PC-9 (cell line): ENCODE data around the gene TBX5. TPM values are rescaled to one million over a fixed set of nuclear protein-coding genes. Genes with fewer than 3 reads are reported as not detected.

Experiments
- BruUV-seq: library from RNA; stranded (reverse); fragments of 400-500 nt; replicated peaks from 2 replicates; lab custom pipeline; 2021; lab: Mats Ljungman, UMichigan
- CTCF ChIA-PET: fragments of 300-600 bp; sonication (Branson Sonifier 250); formaldehyde crosslinking; loops from one replicate; lab custom pipeline; 2022; ENCODE audit warnings: antibody characterized with exemption; lab: Charles Lee
- POLR2A ChIA-PET: fragments of 300-600 bp; sonication (Branson Sonifier 250); formaldehyde crosslinking; loops from one replicate; lab custom pipeline; 2022; ENCODE audit warnings: antibody characterized with exemption; ENCODE audit not compliant: unreplicated experiment; lab: Charles Lee
- DNase-seq, 2 experiments: peaks; one replicate each; pipeline versions ENCODE4 v3.0.0 to v3.0.0-alpha.2; 2015 to 2022; ENCODE audit warnings: mixed read lengths in 1 of 2
- H2AFZ ChIP-seq: fragments of 200-600 bp; sonication (generic); 2 replicates; pipeline ENCODE4 v1.8.1; 2017; ENCODE audit warnings: antibody characterized with exemption
- H3F3A ChIP-seq: fragments of 200-600 bp; sonication (generic); 2 replicates; pipeline ENCODE4 v1.8.1; 2017; ENCODE audit warnings: antibody characterized with exemption, mild to moderate bottlenecking, low read depth; ENCODE audit not compliant: insufficient read depth
- H3K27ac ChIP-seq: fragments of 200-600 bp; sonication (generic); 2 replicates; pipeline ENCODE4 v1.6.1; 2016; ENCODE audit warnings: mixed run types
- H3K27me3 ChIP-seq: fragments of 200-600 bp; sonication (generic); 2 replicates; pipeline ENCODE4 v1.6.1; 2016; ENCODE audit warnings: low read depth, mixed run types; ENCODE audit not compliant: insufficient read depth
- H3K36me3 ChIP-seq: fragments of 200-600 bp; sonication (generic); 2 replicates; pipeline ENCODE4 v1.6.1; 2016; ENCODE audit warnings: low read depth, mixed run types
- H3K4me1 ChIP-seq: fragments of 200-600 bp; sonication (generic); replicated peaks from 2 replicates; pipeline ENCODE4 v1.6.1; 2016; ENCODE audit warnings: mixed run types; ENCODE audit not compliant: insufficient read depth
- H3K4me2 ChIP-seq: fragments of 200-600 bp; sonication (generic); 2 replicates; pipeline ENCODE4 v1.6.1; 2017; ENCODE audit warnings: mixed run types
- H3K4me3 ChIP-seq: fragments of 200-600 bp; sonication (generic); 2 replicates; pipeline ENCODE4 v1.6.1; 2016; ENCODE audit warnings: mixed run types
- H3K79me2 ChIP-seq: fragments of 200-600 bp; sonication (generic); 2 replicates; pipeline ENCODE4 v1.6.1; 2017; ENCODE audit warnings: low read depth, mixed run types
- H3K9me2 ChIP-seq: fragments of 200-600 bp; sonication (generic); 2 replicates; pipeline ENCODE4 v1.8.1; 2017; ENCODE audit warnings: mild to moderate bottlenecking; ENCODE audit not compliant: insufficient read depth
- H3K9me3 ChIP-seq: fragments of 200-600 bp; sonication (generic); 2 replicates; pipeline ENCODE4 v1.8.1; 2016; ENCODE audit warnings: low read depth; ENCODE audit not compliant: insufficient read depth
- H4K20me1 ChIP-seq: fragments of 200-600 bp; sonication (generic); 2 replicates; pipeline ENCODE4 v1.8.1; 2017; ENCODE audit not compliant: insufficient read depth
- EZH2 ChIP-seq: fragments of 200-600 bp; sonication (generic); IDR thresholded peaks from 2 replicates; pipeline ENCODE4 v1.8.0; 2017; ENCODE audit warnings: antibody characterized with exemption, low read depth
- intact Hi-C: fragments of 100-400 bp; cut with micrococcal nuclease; formaldehyde crosslinking; loops from one replicate; pipeline ENCODE4 v1.10.0; 2022; ENCODE audit not compliant: unreplicated experiment
- total RNA-seq: library from RNA; stranded (reverse); gene quantifications from 2 replicates; pipeline ENCODE4 v1.2.3, GENCODE V29; 2021
- TF ChIP-seq, protein P1 (sequence below): fragments of 200-600 bp; sonication (generic); conservative IDR thresholded peaks from 2 replicates; pipeline ENCODE4 v1.6.1; 2017; ENCODE audit warnings: mixed run types, antibody characterized with exemption, mild to moderate bottlenecking, moderate library complexity

The TBX5 gene
- total RNA-seq, 1 experiment from 2014 or later: not detected

DNA sequence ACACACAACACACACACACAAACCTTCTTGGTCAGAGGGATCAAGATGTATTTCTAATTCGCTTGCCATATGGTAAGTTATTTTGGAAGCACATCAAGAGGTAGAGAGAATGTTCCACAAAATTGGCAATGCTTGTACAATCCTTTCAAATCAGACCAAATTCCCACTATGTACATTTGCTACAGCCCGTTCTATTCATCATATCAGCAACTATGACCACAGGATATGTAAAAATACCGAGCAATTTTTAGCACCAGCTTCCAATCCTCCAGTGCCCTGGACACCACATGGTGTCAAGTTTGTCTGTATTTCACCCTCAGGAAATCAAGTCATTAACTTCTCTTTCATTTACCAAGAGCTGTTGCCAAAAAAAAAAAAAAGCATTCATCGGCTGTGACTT is 21.2 kb downstream of the TBX5 start:
- Histone ChIP-seq H3K4me3 (no peak overlapping the region), H2AFZ (no peak overlapping the region), H3K27me3 (peaks cover 18% of the 10 kb centered on the region), H3K9me3 (no peaks in the 10 kb centered on the region), H4K20me1 (no peaks in the 10 kb centered on the region), H3K36me3 (no peaks in the 10 kb centered on the region), H3K27ac (no peak overlapping the region), H3K79me2 (no peaks in the 10 kb centered on the region), H3F3A (no peaks in the 10 kb centered on the region), H3K4me1 (no peaks in the 10 kb centered on the region), H3K4me2 (no peak overlapping the region), H3K9me2 (no peaks in the 10 kb centered on the region)
- no peak for DNase-seq
- intact Hi-C loops: no loop called here
- CTCF ChIA-PET: no interaction called here
- no TSS peak for BruUV-seq
- POLR2A ChIA-PET: no interaction called here
- TF ChIP-seq EZH2: no peak
- TF ChIP-seq, protein P1, sequence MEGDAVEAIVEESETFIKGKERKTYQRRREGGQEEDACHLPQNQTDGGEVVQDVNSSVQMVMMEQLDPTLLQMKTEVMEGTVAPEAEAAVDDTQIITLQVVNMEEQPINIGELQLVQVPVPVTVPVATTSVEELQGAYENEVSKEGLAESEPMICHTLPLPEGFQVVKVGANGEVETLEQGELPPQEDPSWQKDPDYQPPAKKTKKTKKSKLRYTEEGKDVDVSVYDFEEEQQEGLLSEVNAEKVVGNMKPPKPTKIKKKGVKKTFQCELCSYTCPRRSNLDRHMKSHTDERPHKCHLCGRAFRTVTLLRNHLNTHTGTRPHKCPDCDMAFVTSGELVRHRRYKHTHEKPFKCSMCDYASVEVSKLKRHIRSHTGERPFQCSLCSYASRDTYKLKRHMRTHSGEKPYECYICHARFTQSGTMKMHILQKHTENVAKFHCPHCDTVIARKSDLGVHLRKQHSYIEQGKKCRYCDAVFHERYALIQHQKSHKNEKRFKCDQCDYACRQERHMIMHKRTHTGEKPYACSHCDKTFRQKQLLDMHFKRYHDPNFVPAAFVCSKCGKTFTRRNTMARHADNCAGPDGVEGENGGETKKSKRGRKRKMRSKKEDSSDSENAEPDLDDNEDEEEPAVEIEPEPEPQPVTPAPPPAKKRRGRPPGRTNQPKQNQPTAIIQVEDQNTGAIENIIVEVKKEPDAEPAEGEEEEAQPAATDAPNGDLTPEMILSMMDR: no peak

DNA sequence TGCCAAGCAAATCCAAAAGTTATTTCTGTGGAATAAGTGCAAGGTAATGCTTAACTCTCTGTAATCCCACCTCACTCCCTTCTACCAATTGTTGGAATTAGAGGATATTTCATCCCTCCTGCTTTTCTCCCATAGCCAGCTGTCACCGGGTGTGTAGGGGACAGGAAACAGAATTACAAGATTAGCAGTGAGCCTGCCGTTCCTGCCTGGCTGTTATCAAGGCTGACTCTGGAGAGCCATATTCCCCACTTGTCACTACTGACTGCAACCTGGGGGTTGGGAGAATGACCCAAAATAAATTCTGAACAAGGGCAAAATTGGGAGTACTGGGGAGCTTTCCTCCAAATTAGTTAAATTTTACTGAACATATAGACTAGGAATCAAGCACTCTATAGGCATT is 24.8 kb downstream of the TBX5 start:
- Histone ChIP-seq H3K4me1 (no peaks in the 10 kb centered on the region), H3K9me3 (no peaks in the 10 kb centered on the region), H4K20me1 (no peaks in the 10 kb centered on the region), H3K4me2 (no peak overlapping the region), H3K9me2 (no peaks in the 10 kb centered on the region), H3F3A (no peaks in the 10 kb centered on the region), H3K79me2 (no peaks in the 10 kb centered on the region), H3K36me3 (no peaks in the 10 kb centered on the region), H2AFZ (no peak overlapping the region), H3K27ac (no peak overlapping the region), H3K27me3 (peaks cover 14% of the 10 kb centered on the region), H3K4me3 (no peak overlapping the region)
- ChIA-PET POLR2A (no interaction called here), CTCF (no interaction called here)
- intact Hi-C loops: no loop called here
- TF ChIP-seq EZH2: no peak
- TF ChIP-seq, protein P1: no peak
- no peak for DNase-seq
- no TSS peak for BruUV-seq

DNA sequence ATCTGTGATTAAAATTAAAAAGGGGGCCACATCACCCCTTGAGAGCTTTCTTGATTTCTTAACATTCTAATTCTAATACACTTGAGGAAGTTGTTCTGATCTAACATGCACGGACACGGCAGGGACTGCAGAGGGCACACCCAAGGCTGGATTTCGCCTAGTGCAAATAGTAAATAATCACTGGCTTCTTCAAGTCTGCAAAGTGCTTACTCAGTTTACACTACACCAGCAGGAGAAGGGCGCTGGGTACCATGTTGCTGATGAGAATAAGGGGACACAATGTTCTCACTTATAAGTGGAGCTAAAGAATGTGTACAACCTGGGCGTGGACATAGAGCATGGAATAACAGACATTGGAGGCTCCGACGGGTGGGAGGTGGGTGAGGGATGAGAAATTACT is 34.2 kb downstream of the TBX5 start:
- TF ChIP-seq, protein P1: no peak
- TF ChIP-seq EZH2: no peak
- Histone ChIP-seq H3K36me3 (no peaks in the 10 kb centered on the region), H4K20me1 (no peaks in the 10 kb centered on the region), H3K79me2 (no peaks in the 10 kb centered on the region), H3K27ac (no peak overlapping the region), H3K4me3 (no peak overlapping the region), H3K9me2 (no peaks in the 10 kb centered on the region), H3F3A (no peaks in the 10 kb centered on the region), H3K27me3 (peaks cover 45% of the 10 kb centered on the region), H3K4me2 (no peak overlapping the region), H3K9me3 (no peaks in the 10 kb centered on the region), H3K4me1 (no peaks in the 10 kb centered on the region), H2AFZ (no peak overlapping the region)
- CTCF ChIA-PET: no interaction called here
- no peak for DNase-seq
- intact Hi-C loops: no loop called here
- POLR2A ChIA-PET: no interaction called here
- BruUV-seq: no TSS peak
